SKM-1 treated with dmso at 0.1 percent for 144 hours (cell line): ENCODE measurements around the gene ACSL1.

Source experiments
- DNase-seq: peaks from one replicate; lab custom pipeline; 2025; ENCODE audit not compliant: unreplicated experiment; lab: John Stamatoyannopoulos, UW

The ACSL1 gene

DNA sequence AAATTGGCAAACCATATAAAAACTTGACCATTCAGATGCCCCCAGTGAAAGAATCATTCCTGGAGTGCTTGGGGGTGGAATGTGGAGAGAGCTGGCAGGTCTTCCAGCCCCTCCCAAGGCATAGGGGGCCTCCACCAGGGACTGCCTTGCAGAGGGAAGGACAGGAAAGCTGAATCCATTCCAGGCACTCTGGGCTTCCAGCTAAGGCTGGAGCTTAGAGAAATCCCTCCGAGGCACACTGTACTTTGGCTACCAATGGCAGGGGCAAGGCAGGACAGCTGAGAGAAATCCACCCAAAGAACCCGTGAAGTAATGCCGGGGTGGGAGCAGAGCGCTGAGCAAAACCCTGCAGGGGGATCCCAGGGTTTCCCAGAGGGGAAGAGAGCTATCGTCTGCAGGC, 95.8 kb downstream of the ACSL1 start:
- no peak for DNase-seq

DNA sequence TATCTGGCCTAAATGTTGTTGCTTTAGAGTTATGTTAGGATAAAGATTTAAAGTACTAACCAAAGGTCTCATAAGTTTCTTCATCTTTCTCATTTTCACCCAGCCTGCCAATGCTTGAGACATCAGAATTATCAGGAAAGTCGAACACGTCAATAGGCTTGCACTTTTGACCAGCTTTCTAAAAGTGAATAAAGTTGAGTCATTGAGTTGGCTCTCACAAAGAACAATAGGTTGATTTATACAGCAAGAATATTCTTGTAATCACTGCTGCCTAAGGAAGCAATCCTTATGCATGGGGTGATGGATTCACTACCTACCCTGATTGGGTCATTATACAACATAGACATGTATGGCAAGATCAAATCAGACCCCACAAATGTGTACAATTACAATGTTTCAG, 96.9 kb downstream of the ACSL1 start:
- no peak for DNase-seq

DNA sequence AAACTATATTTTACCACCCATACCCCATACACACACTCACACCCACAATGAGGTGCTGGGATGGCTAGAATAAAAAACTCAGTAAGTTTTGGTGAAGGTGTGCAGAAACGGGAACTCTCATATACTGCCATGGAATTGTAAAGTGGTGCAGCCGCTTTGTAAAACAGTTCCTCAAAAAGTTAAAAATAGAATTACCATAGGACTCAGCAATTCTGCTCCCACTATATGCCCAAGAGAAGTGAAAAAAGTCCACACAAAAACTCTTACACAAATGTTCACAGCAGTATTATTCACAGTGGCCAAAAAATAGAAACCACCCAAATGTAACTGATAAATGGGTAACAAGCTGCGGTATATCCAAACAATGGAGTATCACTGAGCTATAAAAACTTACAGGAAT, 98.3 kb downstream of the ACSL1 start:
- DNase-seq: no peak

DNA sequence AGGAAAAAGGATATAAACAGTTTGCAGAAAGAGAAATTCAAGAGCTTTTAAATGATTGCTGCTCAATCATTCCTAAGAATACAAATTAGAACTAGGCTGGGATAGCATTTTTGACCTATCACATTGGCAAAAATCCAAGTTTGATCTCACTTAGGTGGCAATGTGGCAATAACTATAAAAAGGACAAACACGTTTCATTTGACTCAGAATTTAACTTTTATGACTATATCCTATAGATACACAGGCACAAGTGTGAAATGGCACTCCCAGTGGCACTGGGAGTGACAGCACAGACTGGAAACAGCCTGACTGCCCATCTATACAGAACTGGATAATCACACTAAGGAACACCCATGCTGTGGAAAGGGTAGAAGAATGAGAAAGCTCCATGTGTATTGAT, 103.0 kb downstream of the ACSL1 start:
- no peak for DNase-seq

DNA sequence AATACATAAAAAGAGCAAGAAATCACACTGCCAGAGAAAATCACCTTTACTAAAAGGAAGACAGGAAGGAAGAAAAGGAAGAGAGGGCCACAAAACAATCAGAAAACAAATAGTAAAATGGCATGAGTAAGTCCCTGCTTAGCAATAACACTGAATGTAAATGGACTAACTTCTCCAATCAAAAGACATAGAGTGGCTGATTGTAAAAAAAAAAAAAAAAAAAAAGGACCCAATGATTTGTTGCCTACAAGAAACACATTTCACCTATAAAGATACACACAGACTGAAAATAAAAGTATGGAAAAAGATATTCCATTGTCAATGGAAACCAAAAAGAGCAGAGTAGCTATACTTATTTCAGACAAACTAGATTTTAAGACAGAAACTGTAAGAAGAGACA, 104.5 kb downstream of the ACSL1 start:
- DNase-seq: no peak

DNA sequence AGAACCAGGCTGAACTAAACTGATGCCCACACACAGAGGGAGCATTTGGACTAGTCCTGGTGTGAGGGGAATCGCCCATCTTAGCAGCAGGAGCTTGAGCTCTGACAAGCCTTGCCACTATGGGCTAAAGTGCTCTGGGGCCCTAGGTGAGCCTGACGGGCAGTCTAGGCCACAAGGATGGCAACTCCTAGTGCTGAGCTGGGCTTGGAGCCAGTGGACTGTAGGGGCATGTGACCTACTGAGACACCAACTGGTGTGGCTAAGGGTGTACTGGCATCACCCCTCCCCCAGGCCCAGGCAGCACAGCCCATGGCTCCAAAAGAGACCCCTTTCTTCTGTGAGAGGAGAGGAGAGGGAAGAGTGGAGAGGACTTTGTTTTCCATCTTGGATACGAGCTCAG, 106.4 kb downstream of the ACSL1 start:
- DNase-seq: no peak

DNA sequence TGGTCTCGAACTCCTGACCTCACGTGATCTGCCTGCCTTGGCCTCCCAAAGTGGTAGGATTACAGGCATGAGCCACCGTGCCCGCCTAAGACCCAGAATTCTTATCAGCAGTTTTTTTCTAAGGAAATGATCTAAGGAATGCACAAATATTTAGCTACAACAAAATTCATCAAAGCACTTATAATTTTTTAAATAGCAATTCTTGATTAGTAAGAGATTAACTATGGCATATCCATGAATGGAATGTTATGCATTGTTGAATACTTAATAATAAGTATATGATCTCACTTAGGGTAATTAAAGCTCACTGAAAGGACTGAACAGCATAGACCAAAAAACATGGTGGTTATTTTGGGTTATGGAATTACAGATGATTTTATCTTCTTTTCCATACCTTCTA, 110.2 kb downstream of the ACSL1 start:
- DNase-seq: no peak

DNA sequence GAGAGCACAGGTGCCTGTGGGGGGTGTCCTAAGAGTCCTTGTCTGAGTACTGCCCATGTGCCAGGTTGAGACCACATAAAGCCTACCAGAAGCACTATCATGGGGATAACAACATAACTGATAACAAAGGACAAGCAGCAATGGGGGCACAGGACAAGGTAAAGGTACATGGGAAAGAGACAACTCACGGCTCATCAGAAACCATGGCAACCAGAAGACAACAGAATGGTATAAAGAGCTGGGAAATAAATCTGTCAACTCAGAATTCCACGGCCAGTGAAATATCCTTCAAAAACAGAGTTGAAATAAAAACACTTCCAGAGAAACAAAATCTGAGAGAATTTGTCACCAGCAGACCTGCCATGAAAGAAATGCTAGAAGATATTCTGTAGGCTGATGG, 111.9 kb downstream of the ACSL1 start:
- no peak for DNase-seq

DNA sequence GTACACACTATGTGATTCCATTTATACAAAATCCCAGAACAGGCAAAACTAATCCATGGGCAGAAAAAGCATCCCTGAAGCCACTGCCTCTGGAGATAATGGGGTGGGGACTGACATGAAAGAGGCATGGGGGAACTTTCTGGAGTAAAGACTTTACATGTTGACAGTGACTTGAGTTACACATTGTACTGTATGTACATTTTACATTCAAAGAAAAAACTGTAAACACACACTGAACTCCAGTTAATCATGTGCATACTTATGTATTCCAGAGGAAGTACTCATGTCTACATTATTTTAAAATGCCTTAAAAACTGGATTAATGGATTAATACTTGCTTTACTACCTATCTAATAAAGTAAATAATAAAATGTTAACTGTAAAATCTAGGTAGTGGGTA, 113.4 kb downstream of the ACSL1 start:
- no peak for DNase-seq

DNA sequence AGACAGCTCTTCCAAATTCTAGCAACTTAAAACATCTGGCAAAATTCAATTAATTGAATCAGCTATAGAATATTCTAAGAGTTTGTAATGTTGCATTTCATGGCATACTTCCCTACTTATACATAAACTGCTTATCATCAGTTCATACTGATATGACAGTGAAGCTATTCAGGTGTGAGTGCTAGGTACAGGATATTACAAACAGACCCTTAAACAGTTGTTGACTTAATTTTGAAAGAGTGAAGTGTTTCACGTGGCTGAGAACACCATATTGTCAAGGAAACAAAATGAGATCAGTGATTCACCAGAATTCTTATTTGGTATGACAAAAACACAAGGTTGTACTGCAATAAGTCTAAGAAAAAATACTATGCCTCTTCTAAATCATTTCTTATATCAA, 119.3 kb downstream of the ACSL1 start:
- DNase-seq: no peak

DNA sequence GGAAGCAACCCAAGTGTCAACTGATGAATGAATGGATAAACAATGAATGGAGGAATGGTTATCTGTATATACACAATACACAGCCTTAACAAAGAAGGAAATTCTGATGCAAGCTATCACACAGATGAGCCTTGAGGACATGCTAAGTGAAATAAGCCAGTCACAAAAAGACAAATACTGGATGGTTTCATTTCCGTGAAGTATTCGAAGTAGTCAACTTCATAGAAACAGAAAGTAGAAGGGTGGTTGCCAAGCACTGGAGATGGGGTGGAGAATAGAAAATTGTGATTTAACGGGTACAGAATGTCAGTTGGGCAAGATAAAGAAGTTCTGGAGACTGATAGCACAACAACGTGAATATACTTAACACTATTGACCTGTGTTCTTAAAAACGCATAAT, 120.1 kb downstream of the ACSL1 start:
- DNase-seq: no peak
